Upper lobe of left lung (tissue), 4 donors: Measurements from ENCODE around the gene CCDC57.

Experiments
- CTCF ChIP-seq, 6 experiments: fragments of 450-650 bp in 4 of 6; fragments of 200-600 bp in 2 of 6; sonication (generic) in 2 of 6; IDR thresholded peaks; one replicate each; pipeline ENCODE4 v1.5.1; 2016 to 2019; ENCODE audit warnings: antibody characterized with exemption in 6 of 6
- POLR2A ChIP-seq, 4 donors: fragments of 450-650 bp; IDR thresholded peaks; one replicate each; pipeline ENCODE4 v1.5.1; 2016 to 2017; ENCODE audit warnings: antibody characterized with exemption in 4 of 4, mild to moderate bottlenecking in 2 of 4

GRCh38 chr17:82241926-82242697, 29.5 kb upstream of the CCDC57 start:
- TF ChIP-seq CTCF (IDR thresholded peaks at IDR 0.05): no peak
- TF ChIP-seq POLR2A (IDR thresholded peaks at IDR 0.05): no peak
